Activated T-cell treated with anti-CD3 and anti-CD28 coated beads, Interleukin-2, amount 50 U/mL, for 24 hours (primary cell): ENCODE data around the gene ZNF407.

ENCODE experiments used
- DNase-seq: peaks from one replicate; pipeline ENCODE4 v3.0.0-alpha.2; 2020
- H3K27ac Mint-ChIP-seq: 2 replicates; pipeline ENCODE4 v1.8.0; 2020; ENCODE audit warnings: mild to moderate bottlenecking, mixed read lengths
- H3K27me3 Mint-ChIP-seq: 2 replicates; pipeline ENCODE4 v1.8.0; 2020; ENCODE audit warnings: mixed read lengths
- H3K36me3 Mint-ChIP-seq: 2 replicates; pipeline ENCODE4 v1.8.0; 2020; ENCODE audit warnings: low read depth, mixed read lengths
- H3K4me1 Mint-ChIP-seq: 2 replicates; pipeline ENCODE4 v1.8.0; 2020; ENCODE audit warnings: low read depth, mixed read lengths
- H3K4me3 Mint-ChIP-seq: 2 replicates; pipeline ENCODE4 v1.8.0; 2020; ENCODE audit warnings: mild to moderate bottlenecking, moderate library complexity, mixed read lengths
- H3K9me3 Mint-ChIP-seq: 2 replicates; pipeline ENCODE4 v1.8.0; 2020; ENCODE audit warnings: mixed read lengths

ZNF407 gene

DNA sequence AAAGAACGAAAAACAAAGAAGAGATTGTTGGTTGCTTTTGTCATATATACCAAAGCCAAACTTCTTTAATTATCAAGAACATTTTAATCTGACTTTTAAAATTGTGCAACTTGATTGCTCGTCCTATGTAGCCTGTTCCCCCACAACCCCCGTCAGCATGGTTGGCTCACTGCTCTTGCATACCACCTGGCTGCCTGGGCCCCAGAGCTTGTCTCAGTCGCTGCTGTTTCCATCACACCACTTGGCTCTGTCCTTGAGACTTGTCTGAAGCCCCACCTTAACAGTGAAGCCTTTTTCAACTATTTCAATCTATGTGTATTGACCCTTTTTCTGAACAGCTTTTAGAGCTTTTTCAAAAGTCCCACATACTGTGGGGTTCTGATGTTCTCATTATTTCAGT, 270.8 kb downstream of the ZNF407 start:
- H3K36me3 Mint-ChIP-seq: no peaks in the 10 kb centered on the region
- no peaks in the 10 kb centered on the region for H3K27me3 Mint-ChIP-seq
- H3K9me3 Mint-ChIP-seq: no peaks in the 10 kb centered on the region
- H3K4me3 Mint-ChIP-seq: no peak overlapping the region
- H3K27ac Mint-ChIP-seq: no peak overlapping the region
- no peak for DNase-seq
- H3K4me1 Mint-ChIP-seq: peaks cover 8% of the 10 kb centered on the region

DNA sequence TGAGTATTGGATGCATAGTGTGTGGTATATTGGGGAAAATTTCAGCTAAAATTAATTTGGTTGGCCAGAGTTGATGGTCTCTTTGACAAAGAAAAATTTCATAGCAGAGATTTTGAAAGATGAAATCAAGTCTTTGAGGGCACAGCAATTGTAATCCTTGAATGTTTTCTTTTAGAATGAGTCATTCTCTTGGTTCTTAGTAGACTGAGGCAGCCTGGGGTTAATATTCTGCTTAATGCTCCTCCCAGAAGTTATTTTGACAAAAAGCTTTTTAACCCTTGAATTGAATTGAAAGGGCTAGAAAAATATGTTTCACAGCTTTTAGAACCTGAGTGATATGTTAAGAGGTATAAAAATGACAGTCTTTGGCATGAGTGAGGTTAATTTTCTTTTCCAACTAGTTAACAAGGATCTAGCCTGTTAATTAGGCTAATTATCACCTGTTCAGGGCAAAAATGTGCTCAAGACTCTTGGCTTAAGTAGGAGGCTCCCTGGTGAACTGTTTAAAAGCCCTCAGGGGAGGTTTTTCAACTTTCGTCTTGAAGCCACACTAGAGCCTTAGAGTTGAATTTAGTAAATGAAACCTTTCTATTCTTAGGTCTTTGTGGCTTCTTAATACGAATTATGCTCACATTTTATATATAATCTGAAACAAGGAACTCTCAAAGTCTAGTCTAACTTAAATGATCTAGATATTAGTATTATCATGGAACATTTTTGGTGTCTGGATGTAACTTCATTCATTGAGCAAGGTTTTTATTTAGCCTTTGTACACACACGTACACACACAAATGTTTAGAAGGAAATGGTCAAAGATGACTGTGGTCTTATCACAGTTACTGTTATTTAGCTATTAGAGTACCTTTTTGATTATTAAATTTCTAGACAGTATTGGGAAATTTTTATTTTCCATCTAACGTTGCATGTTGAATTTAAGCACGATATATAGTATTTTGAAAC, 272.5 kb downstream of the ZNF407 start:
- H3K36me3 Mint-ChIP-seq: no peaks in the 10 kb centered on the region
- no peaks in the 10 kb centered on the region for H3K27me3 Mint-ChIP-seq
- peaks cover 6% of the 10 kb centered on the region for H3K4me1 Mint-ChIP-seq
- no peaks in the 10 kb centered on the region for H3K9me3 Mint-ChIP-seq
- DNase-seq: no peak
- H3K4me3 Mint-ChIP-seq: no peak overlapping the region
- H3K27ac Mint-ChIP-seq: no peak overlapping the region

GRCh38 chr18:74870950-74871349, 273.3 kb downstream of the ZNF407 start:
- no peak overlapping the region for H3K4me3 Mint-ChIP-seq
- no peaks in the 10 kb centered on the region for H3K36me3 Mint-ChIP-seq
- DNase-seq: no peak
- no peak overlapping the region for H3K27ac Mint-ChIP-seq
- no peaks in the 10 kb centered on the region for H3K9me3 Mint-ChIP-seq
- no peaks in the 10 kb centered on the region for H3K27me3 Mint-ChIP-seq
- H3K4me1 Mint-ChIP-seq: peaks cover 6% of the 10 kb centered on the region

- H3K36me3 Mint-ChIP-seq: peaks cover 11% of the 10 kb centered on the region
- no peaks in the 10 kb centered on the region for H3K9me3 Mint-ChIP-seq
- H3K4me3 Mint-ChIP-seq: no peak overlapping the region
- DNase-seq: no peak
- no peaks in the 10 kb centered on the region for H3K27me3 Mint-ChIP-seq
- no peak overlapping the region for H3K27ac Mint-ChIP-seq
- peaks cover 6% of the 10 kb centered on the region for H3K4me1 Mint-ChIP-seq
Observed at GRCh38 chr18:74873629-74874028, 276.0 kb downstream of the ZNF407 start.

DNA sequence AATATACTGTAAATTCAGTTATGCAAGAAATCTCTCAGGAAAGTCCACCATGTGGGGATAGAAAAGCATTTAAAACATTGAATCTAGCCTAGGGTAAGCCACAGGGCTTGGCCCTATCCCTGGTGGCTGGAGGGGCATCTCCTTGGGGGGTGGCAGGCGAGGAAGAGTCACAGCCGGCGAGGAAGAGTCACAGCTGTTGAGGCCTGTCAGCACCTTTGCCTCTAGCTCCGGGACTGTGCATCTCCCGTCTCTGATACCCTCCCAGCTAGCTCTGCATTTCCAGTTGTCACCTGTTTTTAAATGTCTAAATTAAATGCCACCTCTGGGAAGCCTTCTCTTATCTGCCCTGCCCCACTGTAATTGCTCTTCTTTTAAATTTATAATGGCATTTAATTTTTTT, 276.7 kb downstream of the ZNF407 start:
- H3K4me3 Mint-ChIP-seq: no peak overlapping the region

GRCh38 chr18:74876630-74877243, 279.1 kb downstream of the ZNF407 start:
- H3K27me3 Mint-ChIP-seq: no peaks in the 10 kb centered on the region
- H3K4me3 Mint-ChIP-seq: no peak overlapping the region
- H3K4me1 Mint-ChIP-seq: no peaks in the 10 kb centered on the region
- no peaks in the 10 kb centered on the region for H3K9me3 Mint-ChIP-seq
- H3K36me3 Mint-ChIP-seq: peaks cover 33% of the 10 kb centered on the region
- H3K27ac Mint-ChIP-seq: no peak overlapping the region
- DNase-seq: no peak

More for the DNA sequence above, 276.7 kb downstream of the ZNF407 start:
- no peak for DNase-seq
- H3K4me1 Mint-ChIP-seq: peaks cover 6% of the 10 kb centered on the region
- no peaks in the 10 kb centered on the region for H3K9me3 Mint-ChIP-seq
- peaks cover 14% of the 10 kb centered on the region for H3K36me3 Mint-ChIP-seq
- no peak overlapping the region for H3K27ac Mint-ChIP-seq
- H3K27me3 Mint-ChIP-seq: no peaks in the 10 kb centered on the region

DNA sequence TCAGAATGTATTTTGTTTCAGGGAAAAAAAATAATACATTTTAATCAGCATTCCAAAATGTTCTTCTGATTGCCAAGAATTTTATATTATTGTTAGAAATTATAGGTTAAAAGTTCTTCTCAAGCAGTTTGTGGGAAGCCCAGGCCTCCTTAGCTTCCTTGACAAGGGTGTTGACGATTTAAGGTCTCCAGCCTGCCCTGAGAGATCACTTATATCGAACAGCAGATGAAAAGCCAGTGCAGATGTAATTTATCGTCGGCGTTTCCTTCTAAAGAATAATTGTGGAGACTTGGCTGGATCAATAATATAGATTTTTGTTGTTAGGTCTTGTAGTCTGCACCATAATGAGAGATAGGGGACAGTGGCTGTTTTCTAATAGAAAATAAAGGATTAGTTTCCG, 280.6 kb downstream of the ZNF407 start:
- Mint-ChIP-seq H3K4me3 (no peak overlapping the region), H3K36me3 (peaks cover 48% of the 10 kb centered on the region)
- DNase-seq: no peak

DNA sequence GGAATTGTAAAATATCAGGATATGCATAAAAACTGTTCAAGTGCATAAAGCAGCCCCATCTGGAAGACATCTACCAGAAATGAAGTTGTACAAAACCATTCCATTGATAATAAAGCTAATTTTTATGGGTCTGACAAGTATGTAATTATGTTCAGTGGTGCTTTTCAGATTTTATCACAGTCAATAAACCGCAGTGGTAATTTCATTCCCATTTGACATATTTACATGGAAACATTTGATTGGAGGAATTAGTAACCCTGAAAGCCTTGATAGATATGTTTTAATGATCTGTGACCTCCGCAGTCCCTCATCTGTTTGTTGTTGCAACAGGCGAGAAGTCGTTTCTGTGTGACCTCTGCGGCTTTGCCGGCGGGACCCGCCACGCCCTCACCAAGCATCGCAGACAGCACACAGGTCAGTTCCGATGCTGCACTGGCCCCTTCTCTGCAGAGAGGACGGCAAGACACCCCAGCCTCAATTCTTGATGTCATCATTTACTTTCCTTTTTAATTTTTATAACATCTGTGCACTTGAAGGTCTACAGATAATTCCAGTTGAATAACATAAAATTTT, 283.1 kb downstream of the ZNF407 start:
- DNase-seq: no peak
- H3K4me1 Mint-ChIP-seq: no peaks in the 10 kb centered on the region

More for the DNA sequence above, 280.6 kb downstream of the ZNF407 start:
- H3K27me3 Mint-ChIP-seq: no peaks in the 10 kb centered on the region
- no peaks in the 10 kb centered on the region for H3K4me1 Mint-ChIP-seq
- no peak overlapping the region for H3K27ac Mint-ChIP-seq
- H3K9me3 Mint-ChIP-seq: no peaks in the 10 kb centered on the region

DNA sequence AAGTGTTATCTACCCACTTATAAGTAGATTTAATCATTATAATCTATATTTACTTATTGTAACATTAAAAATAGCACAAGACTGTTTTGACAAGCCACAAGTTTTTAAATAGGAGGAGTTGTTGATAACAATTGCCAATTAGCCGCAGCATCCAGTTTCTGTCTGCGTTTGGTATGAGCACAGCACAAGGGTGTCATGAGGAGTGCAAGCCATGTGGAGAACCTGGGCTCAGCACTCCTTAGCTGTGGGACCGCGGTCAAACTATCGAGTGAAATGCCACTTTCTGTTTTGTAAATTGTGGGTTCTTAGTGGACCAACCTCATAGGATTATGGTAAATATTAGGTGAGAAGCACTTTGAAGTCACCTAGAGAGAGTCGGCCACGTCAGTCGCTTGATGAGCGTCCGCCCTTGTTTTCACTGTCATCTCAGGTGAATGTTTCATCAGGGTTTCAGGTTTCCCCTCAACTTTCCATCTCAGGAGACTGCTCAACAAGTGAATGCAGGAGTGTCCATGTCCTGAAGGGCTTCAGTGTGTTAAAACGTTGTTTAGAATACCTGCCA, 294.5 kb downstream of the ZNF407 start:
- H3K27ac Mint-ChIP-seq: no peak overlapping the region
- no peaks in the 10 kb centered on the region for H3K9me3 Mint-ChIP-seq
- no peak overlapping the region for H3K4me3 Mint-ChIP-seq
- peaks cover 36% of the 10 kb centered on the region for H3K36me3 Mint-ChIP-seq
- DNase-seq: no peak
- H3K27me3 Mint-ChIP-seq: no peaks in the 10 kb centered on the region
- peaks cover 3% of the 10 kb centered on the region for H3K4me1 Mint-ChIP-seq

More for the DNA sequence above, 283.1 kb downstream of the ZNF407 start:
- H3K27ac Mint-ChIP-seq: no peak overlapping the region
- H3K9me3 Mint-ChIP-seq: no peaks in the 10 kb centered on the region
- H3K4me3 Mint-ChIP-seq: no peak overlapping the region
- H3K36me3 Mint-ChIP-seq: peaks cover 63% of the 10 kb centered on the region
- no peaks in the 10 kb centered on the region for H3K27me3 Mint-ChIP-seq

DNA sequence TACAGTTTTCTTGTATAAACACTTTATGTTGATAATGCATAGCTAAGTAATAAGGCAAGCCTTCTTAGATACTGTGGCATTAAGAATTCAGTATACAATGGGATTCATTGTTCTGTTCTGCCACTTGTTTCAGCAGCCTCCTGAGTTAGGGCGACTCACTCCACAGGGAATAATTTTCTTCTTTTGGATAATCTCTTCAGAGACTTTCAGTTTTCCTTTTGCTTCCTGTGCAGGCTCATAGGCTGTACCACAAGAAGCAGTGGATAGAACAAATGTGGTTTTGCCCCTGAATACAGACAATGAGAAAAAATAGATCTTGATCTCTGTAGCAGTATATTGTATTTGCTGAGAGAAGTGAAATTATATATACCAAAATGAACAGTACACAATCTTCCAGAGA, 298.0 kb downstream of the ZNF407 start:
- DNase-seq: no peak
- Mint-ChIP-seq H3K27ac (no peak overlapping the region), H3K36me3 (peaks cover 18% of the 10 kb centered on the region), H3K27me3 (no peaks in the 10 kb centered on the region), H3K4me3 (no peak overlapping the region), H3K9me3 (no peaks in the 10 kb centered on the region), H3K4me1 (peaks cover 3% of the 10 kb centered on the region)

DNA sequence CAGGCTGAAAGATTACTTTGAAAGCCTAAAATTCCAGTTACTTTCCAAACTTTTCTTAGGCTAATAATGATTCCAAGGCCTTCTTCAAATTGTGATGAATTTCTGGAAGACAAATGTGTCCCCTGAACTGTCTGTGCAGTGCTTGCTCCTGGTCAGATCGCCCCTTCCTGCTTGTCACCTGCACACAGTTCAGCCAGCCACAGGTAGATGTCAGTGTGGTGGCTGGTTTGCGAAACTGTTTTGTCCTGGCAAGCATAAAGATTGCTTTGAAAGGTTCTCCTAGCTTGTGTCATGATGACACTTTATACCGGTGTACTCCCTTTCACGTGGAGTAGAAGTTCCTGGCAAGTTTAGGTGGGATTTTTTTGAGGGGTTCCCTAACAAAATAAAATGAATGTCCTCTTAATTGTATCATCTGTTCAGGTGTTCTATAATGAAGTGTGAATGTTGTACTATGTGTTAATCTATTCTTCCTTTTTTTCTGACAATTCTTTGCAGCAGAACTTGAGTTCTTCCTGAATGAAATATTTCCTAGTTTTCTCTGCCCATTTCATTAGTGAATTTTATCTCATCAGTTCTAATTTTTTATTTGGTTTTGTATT, 298.8 kb downstream of the ZNF407 start:
- Mint-ChIP-seq H3K4me1 (peaks cover 5% of the 10 kb centered on the region), H3K27me3 (no peaks in the 10 kb centered on the region), H3K9me3 (no peaks in the 10 kb centered on the region), H3K27ac (no peak overlapping the region), H3K4me3 (no peak overlapping the region), H3K36me3 (peaks cover 17% of the 10 kb centered on the region)
- no peak for DNase-seq

DNA sequence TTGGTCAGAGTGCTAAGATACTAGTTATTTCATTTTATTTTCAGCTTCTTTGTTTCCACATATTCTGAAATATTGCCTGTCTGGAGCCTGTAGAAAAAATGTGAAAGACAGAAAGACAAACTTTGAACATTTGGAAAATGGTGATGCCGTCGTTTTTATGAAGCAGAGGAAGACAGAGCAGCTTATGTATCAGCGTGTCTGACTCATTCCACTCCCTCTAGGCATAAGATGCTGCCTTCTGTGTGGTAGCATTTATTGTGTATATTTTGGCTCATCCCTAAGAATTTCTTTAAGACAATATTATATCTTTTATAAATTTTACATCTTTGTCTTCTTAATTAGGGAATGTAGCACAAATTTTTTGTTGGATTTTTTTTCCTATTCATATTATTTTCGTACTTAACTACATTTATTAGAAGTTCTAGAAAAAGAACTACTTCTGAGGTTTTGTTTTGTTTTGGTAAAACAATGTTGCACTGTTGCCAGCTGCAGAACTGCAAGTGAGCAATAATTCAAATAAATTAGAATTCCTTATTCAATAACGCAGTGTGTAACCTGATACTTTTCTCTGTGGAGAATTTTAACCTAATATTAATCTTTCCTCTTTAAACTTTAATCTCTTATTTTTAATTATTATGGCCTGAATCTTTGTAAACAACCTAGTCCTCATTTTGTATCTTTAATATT, 300.4 kb downstream of the ZNF407 start:
- Mint-ChIP-seq H3K27me3 (no peaks in the 10 kb centered on the region), H3K27ac (no peak overlapping the region), H3K4me1 (peaks cover 5% of the 10 kb centered on the region), H3K9me3 (no peaks in the 10 kb centered on the region), H3K36me3 (peaks cover 20% of the 10 kb centered on the region), H3K4me3 (no peak overlapping the region)
- no peak for DNase-seq

- H3K4me3 Mint-ChIP-seq: no peak overlapping the region
- DNase-seq: no peak
- H3K27ac Mint-ChIP-seq: peak overlapping the region; percentile 12
- H3K9me3 Mint-ChIP-seq: no peaks in the 10 kb centered on the region
- H3K27me3 Mint-ChIP-seq: no peaks in the 10 kb centered on the region
- peaks cover 23% of the 10 kb centered on the region for H3K36me3 Mint-ChIP-seq
- H3K4me1 Mint-ChIP-seq: peaks cover 5% of the 10 kb centered on the region
Observed at GRCh38 chr18:74898965-74899364, 301.3 kb downstream of the ZNF407 start.

DNA sequence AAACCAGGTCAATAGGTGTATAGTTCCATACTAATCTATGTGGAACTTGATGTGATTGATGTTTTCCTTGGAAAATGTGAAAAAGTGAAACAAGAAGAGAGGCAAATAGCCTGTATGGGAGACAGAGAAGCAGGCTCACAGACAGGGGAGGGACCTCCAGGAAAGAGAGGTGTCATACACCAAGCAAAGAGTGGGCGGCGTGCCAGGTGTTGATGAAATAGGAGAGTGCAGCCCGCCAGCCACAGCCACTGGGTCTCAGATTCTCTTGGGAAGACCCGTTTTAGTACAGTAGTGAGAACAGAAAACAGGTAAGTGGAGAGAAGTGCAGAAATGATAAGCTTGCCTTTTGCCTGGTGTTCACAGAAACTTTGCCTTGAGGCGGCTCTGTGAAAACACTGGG, 301.9 kb downstream of the ZNF407 start:
- H3K9me3 Mint-ChIP-seq: no peaks in the 10 kb centered on the region
- no peak overlapping the region for H3K27ac Mint-ChIP-seq
- DNase-seq: no peak
- H3K27me3 Mint-ChIP-seq: no peaks in the 10 kb centered on the region
- peaks cover 5% of the 10 kb centered on the region for H3K4me1 Mint-ChIP-seq
- H3K36me3 Mint-ChIP-seq: peaks cover 25% of the 10 kb centered on the region
- H3K4me3 Mint-ChIP-seq: no peak overlapping the region
